Nephron (organoid): ENCODE data around the gene NFASC.

Experiments used
- H3K27ac Mint-ChIP-seq, 3 experiments: 2 replicates each; pipeline ENCODE4 v1.8.0; 2020; ENCODE audit warnings: mixed read lengths in 3 of 3, mild to moderate bottlenecking in 2 of 3, moderate library complexity in 1 of 3
- H3K27me3 Mint-ChIP-seq: 2 replicates; pipeline ENCODE4 v1.8.0; 2021; ENCODE audit warnings: low read depth, mild to moderate bottlenecking, moderate library complexity, mixed read lengths
- H3K36me3 Mint-ChIP-seq: 2 replicates; pipeline ENCODE4 v1.8.0; 2020; ENCODE audit warnings: low read depth, mixed read lengths
- H3K4me1 Mint-ChIP-seq: 2 replicates; pipeline ENCODE4 v1.8.0; 2020; ENCODE audit warnings: mixed read lengths
- H3K4me3 Mint-ChIP-seq, 3 experiments: 2 replicates each; pipeline ENCODE4 v1.8.0; 2020; ENCODE audit warnings: mild to moderate bottlenecking in 3 of 3, mixed read lengths in 3 of 3, moderate library complexity in 2 of 3
- H3K9me3 Mint-ChIP-seq: 2 replicates; pipeline ENCODE4 v1.8.0; 2020; ENCODE audit warnings: mixed read lengths
- CTCF ChIP-seq, 3 experiments: fragments of 200-600 bp; sonication (generic); IDR thresholded peaks; one replicate each; pipeline ENCODE4 v1.5.0; 2021; ENCODE audit warnings: antibody characterized with exemption in 3 of 3; ENCODE audit not compliant: unreplicated experiment in 3 of 3

NFASC gene

GRCh38 chr1:204979306-204979705, 108.6 kb downstream of the NFASC start:
- no peak overlapping the region for H3K4me3 Mint-ChIP-seq
- no peak overlapping the region for H3K27ac Mint-ChIP-seq
- H3K27me3 Mint-ChIP-seq, result peaks cover 8% of the 10 kb centered on the region
- no peak for TF ChIP-seq CTCF (IDR thresholded peaks at IDR 0.05; ENCODE audit: unreplicated experiment in 3 of 3)
- no peaks in the 10 kb centered on the region for H3K4me1 Mint-ChIP-seq
- H3K36me3 Mint-ChIP-seq, result no peaks in the 10 kb centered on the region
- H3K9me3 Mint-ChIP-seq, result no peaks in the 10 kb centered on the region

DNA sequence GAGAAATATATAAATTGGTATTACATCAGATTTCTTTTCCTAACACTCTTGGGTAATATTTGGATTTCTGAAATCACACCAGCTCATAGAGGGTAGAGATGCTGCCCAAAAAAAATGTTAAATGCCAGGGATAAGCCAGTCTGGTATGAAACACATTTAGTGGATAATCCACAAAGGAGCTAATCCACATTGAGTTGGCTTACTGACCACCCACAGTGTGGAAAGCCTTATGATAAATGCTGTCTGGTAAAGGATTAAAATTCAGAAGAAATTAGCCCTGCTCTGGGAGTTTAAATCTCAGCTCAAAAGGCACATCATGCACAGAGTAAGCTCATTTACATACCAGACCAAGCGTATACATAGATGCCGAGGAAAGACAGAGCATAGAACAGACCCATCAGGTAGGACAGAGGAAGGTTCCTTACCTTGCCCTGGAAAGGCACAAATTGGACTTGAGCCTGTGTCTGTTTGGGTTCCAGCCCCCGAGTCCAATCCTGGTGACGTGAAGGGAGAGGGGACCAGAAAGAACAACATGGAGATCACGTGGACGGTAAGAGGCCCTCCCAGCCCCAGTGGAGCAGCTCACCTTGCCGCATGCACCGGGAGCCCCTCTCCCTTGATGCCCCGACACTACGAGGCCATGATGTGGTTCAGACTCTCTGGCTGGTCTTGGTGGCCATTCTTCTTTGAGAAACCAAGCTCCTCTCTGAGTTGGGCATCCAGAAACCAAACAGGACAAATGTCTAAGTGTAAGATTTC, 109.4 kb downstream of the NFASC start:
- Mint-ChIP-seq H3K27me3 (peaks cover 4% of the 10 kb centered on the region), H3K27ac (no peak overlapping the region), H3K36me3 (no peaks in the 10 kb centered on the region), H3K4me1 (no peaks in the 10 kb centered on the region), H3K4me3 (no peak overlapping the region), H3K9me3 (no peaks in the 10 kb centered on the region)
- no peak for TF ChIP-seq CTCF (IDR thresholded peaks at IDR 0.05; ENCODE audit: unreplicated experiment in 3 of 3)

DNA sequence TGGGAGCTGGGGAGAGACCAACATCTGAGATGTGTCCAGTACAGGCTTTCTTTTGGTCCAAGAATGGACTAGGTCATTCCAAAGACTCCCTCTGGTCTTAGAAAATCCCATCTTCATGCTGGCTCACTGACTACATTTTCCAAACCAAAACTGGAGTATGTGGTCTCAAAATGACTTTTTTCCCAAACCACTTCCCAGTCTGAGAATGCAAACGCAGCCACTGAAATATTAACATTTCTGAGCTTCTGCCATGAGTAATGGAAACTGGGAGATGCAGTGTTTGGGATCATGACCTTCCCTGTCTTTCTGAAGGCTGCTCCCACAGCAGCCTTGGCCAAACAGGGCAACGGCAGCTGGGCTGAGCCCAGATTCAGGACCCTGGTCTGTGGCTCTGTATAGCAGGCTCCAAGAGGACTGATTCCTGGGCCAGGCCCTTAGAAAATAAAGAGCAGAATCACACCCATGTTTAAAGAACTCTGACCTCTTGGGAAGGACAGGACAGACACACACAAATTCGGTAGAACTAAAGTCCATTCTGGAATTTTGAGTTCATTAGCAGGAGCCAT, 110.3 kb downstream of the NFASC start:
- Mint-ChIP-seq H3K4me1 (no peaks in the 10 kb centered on the region), H3K27me3 (peaks cover 4% of the 10 kb centered on the region), H3K9me3 (no peaks in the 10 kb centered on the region), H3K27ac (no peak overlapping the region), H3K4me3 (no peak overlapping the region), H3K36me3 (no peaks in the 10 kb centered on the region)
- TF ChIP-seq CTCF (IDR thresholded peaks at IDR 0.05; ENCODE audit: unreplicated experiment in 3 of 3), result no peak

DNA sequence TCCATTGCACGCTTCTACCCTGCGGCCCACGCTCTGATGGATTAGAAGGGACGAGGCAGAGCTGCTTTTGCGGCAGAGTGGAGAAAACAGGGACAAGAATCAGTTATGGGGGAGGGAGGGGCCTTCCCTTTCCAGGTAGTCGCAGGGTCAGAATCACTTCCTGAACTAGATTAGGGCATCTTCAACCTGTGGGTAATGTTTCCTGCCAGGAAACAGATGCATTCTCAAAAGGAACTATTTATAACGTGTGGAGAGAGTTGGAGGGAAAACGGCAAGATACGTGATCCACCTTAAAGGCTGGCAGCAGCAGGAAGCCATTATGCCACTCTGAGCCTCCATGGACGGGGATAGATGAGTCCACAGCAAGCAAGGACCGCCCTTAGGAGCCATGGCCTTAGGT, 112.5 kb downstream of the NFASC start:
- Mint-ChIP-seq H3K36me3 (no peaks in the 10 kb centered on the region), H3K27ac (no peak overlapping the region)

DNA sequence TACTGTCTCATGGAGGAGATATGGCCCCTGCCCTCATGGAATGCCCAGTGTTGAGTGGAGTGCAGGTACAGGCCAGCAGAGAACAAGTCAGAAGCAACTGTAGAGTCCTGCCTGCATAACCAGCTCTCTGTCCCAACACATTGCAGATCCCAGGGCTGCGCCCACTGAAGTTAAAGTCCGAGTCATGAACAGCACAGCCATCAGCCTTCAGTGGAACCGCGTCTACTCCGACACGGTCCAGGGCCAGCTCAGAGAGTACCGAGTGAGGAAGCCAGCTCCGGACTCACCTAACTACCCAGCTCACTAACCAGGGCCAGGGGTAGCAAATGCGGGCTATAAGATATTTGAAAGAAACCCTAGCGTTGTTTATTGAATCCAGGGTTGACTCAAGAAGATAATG, 113.2 kb downstream of the NFASC start:
- H3K4me1 Mint-ChIP-seq, result peaks cover 8% of the 10 kb centered on the region
- no peaks in the 10 kb centered on the region for H3K36me3 Mint-ChIP-seq
- H3K4me3 Mint-ChIP-seq, result no peak overlapping the region
- H3K27ac Mint-ChIP-seq, result no peak overlapping the region
- no peaks in the 10 kb centered on the region for H3K9me3 Mint-ChIP-seq
- H3K27me3 Mint-ChIP-seq, result peaks cover 9% of the 10 kb centered on the region
- no peak for TF ChIP-seq CTCF (IDR thresholded peaks at IDR 0.05; ENCODE audit: unreplicated experiment in 3 of 3)

More for the DNA sequence above, 112.5 kb downstream of the NFASC start:
- peaks cover 8% of the 10 kb centered on the region for H3K4me1 Mint-ChIP-seq
- H3K27me3 Mint-ChIP-seq, result peaks cover 2% of the 10 kb centered on the region
- no peak overlapping the region for H3K4me3 Mint-ChIP-seq
- TF ChIP-seq CTCF (IDR thresholded peaks at IDR 0.05; ENCODE audit: unreplicated experiment in 3 of 3), result no peak
- no peaks in the 10 kb centered on the region for H3K9me3 Mint-ChIP-seq

GRCh38 chr1:204984499-204984898, 113.8 kb downstream of the NFASC start:
- H3K4me3 Mint-ChIP-seq, result no peak overlapping the region
- peaks cover 15% of the 10 kb centered on the region for H3K27me3 Mint-ChIP-seq
- no peak for TF ChIP-seq CTCF (IDR thresholded peaks at IDR 0.05; ENCODE audit: unreplicated experiment in 3 of 3)
- H3K4me1 Mint-ChIP-seq, result peaks cover 8% of the 10 kb centered on the region
- no peaks in the 10 kb centered on the region for H3K36me3 Mint-ChIP-seq
- H3K9me3 Mint-ChIP-seq, result no peaks in the 10 kb centered on the region
- H3K27ac Mint-ChIP-seq, result no peak overlapping the region
